ENCODE measurements around the gene RNF157. TPM values are rescaled to one million over a fixed set of nuclear protein-coding genes. Genes with fewer than 3 reads are reported as not detected.
A peak's percentile ranks its signal among the peaks of the same experiment; 100 is the strongest.

RNF157 gene
- total and polyA plus RNA-seq, 2 of the 13 experiments (the other 11 are each of a cell fraction or from before 2014, with no cell fraction given) = 0.44 to 1.5 TPM

- peak; percentile 88 for TF ChIP-seq HBP1 (CRISPR knock-in tag; IDR thresholded peaks at IDR 0.05; ENCODE audit: low read depth)
- TF ChIP-seq ESRRA (CRISPR knock-in tag; IDR thresholded peaks at IDR 0.05; ENCODE audit: low read depth) = peak; percentile 19; the same call in 1 of the 2 replicates
- no peak for TF ChIP-seq ZNF570 (CRISPR knock-in tag; IDR thresholded peaks at IDR 0.05; ENCODE audit: borderline replicate concordance)
- no peak for TF ChIP-seq ZNF703 (CRISPR knock-in tag; IDR thresholded peaks at IDR 0.05; ENCODE audit: borderline replicate concordance)
- peak; percentile 77; the same call in 1 of the 2 replicates for TF ChIP-seq ZNF280D (CRISPR knock-in tag; IDR thresholded peaks at IDR 0.05)
- TF ChIP-seq SNAPC4 (CRISPR knock-in tag; IDR thresholded peaks at IDR 0.05) = 0 out of 2 replicates have a peak, but pooled peaks have one; percentile 66
- no peak for TF ChIP-seq ZBTB37 (CRISPR knock-in tag; IDR thresholded peaks at IDR 0.05)
- TF ChIP-seq ZHX1 (CRISPR knock-in tag; IDR thresholded peaks at IDR 0.05; ENCODE audit: low read depth) = peak; percentile 79; the same call in 1 of the 2 replicates
- TF ChIP-seq ZNF20 (CRISPR knock-in tag; IDR thresholded peaks at IDR 0.05) = 0 out of 2 replicates have a peak, but pooled peaks have one; percentile 4
- TF ChIP-seq NONO (IDR thresholded peaks at IDR 0.05) = no peak
- peak; percentile 51; the same call in 1 of the 2 replicates for TF ChIP-seq NONO (CRISPR knock-in tag; conservative IDR thresholded peaks at IDR 0.05)
- TF ChIP-seq ZNF331 (CRISPR knock-in tag; IDR thresholded peaks at IDR 0.05) = peak; percentile 65; the same call in 1 of the 2 replicates
- TF ChIP-seq ZNF510 (CRISPR knock-in tag; IDR thresholded peaks at IDR 0.05; ENCODE audit: low read depth) = no peak
- peak; percentile 68 for TF ChIP-seq ZFP82 (CRISPR knock-in tag; IDR thresholded peaks at IDR 0.05; ENCODE audit: borderline replicate concordance)
These were observed 101.9 kb downstream of the RNF157 start (continued) for GRCh38 chr17:76138234-76138895.
